ENCODE measurements around the gene FGR. TPM values are rescaled to one million over a fixed set of nuclear protein-coding genes. Genes with fewer than 3 reads are reported as not detected.

The FGR gene
- total RNA-seq, 4 donors from 2014 or later = 4.3 to 9.8 (median 5.2) TPM

DNA sequence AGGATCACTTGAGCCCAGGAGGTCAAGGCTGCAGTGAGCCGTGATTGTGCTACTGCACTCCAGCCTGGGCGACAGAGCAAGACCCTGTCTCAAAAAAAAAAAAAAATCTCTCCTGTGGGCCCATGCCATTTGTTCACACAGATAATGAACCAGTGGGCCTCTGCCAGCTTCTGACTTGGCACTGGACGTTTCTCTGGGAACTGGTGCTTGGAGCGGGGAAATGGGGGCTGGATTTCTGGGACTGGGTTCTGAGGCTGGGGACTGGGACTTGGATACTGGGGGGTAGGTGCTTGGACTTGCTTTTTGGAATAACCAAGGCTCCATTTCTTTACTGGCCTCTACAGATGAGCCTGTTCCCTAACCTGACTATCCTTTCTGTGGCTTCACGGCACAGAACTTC is 27.3 kb upstream of the FGR start:
- H3K4me3 ChIP-seq (ENCODE audit: low read depth, poor library complexity, severe bottlenecking) = no peak overlapping the region
- TF ChIP-seq, protein P1, sequence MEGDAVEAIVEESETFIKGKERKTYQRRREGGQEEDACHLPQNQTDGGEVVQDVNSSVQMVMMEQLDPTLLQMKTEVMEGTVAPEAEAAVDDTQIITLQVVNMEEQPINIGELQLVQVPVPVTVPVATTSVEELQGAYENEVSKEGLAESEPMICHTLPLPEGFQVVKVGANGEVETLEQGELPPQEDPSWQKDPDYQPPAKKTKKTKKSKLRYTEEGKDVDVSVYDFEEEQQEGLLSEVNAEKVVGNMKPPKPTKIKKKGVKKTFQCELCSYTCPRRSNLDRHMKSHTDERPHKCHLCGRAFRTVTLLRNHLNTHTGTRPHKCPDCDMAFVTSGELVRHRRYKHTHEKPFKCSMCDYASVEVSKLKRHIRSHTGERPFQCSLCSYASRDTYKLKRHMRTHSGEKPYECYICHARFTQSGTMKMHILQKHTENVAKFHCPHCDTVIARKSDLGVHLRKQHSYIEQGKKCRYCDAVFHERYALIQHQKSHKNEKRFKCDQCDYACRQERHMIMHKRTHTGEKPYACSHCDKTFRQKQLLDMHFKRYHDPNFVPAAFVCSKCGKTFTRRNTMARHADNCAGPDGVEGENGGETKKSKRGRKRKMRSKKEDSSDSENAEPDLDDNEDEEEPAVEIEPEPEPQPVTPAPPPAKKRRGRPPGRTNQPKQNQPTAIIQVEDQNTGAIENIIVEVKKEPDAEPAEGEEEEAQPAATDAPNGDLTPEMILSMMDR (IDR thresholded peaks at IDR 0.05) = no peak
- no peak for TF ChIP-seq POLR2A (IDR thresholded peaks at IDR 0.05)
- no peak for DNase-seq (ENCODE audit: low spot score in 2 of 2)
- intact Hi-C loops (cut with DNase I; ENCODE audit: low total_unique reads) = loop anchor here (10.0 kb wide), 2 partner anchors 257 to 357 kb away; no protein-coding TSS in a partner anchor
- WGBS, 2 donors = 78 to 80% methylated on average over 5 of the region's 5 CpGs

DNA sequence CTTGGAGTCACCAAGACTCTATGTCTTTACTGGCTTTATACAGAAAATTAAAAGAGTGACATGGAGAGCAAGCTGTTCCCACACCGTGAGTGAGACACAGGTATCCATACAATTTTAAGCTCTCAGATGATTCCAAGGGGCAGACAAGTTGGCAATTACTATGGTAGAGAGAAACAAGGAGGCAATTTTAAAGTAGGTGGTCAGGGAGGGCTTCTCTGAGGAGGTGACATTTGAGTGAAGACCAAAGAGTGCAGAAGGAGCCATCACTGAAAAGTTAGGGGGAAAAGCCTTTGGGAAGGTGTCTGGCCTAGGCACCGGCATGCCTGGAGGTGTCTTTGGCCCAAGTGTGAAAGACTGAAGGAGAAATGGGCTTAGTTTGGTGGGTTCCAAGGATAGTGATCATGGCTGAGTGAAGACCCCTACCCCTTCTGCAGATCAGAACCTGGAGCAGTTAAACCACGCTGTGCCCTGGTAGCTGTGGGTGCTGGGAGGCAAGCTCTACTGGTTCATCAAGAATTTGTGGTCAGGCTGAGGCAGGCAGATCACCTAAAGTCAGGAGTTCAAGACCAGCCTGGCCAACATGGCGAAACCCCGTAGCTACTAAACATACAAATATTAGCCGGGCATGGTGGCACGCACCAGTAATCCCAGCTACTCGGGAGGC is 26.6 kb upstream of the FGR start:
- intact Hi-C loops (cut with DNase I; ENCODE audit: low total_unique reads) = loop anchor here (2.0 to 10.0 kb wide), 3 partner anchors 55 to 357 kb away; no protein-coding TSS in a partner anchor
- no peak overlapping the region for H3K4me3 ChIP-seq (ENCODE audit: low read depth, poor library complexity, severe bottlenecking)
- DNase-seq (ENCODE audit: low spot score in 2 of 2) = no peak
- 92 to 95% methylated on average over 8 of the region's 8 CpGs for WGBS, 2 donors
- TF ChIP-seq POLR2A (IDR thresholded peaks at IDR 0.05) = no peak
- TF ChIP-seq, protein P1 (IDR thresholded peaks at IDR 0.05) = no peak

DNA sequence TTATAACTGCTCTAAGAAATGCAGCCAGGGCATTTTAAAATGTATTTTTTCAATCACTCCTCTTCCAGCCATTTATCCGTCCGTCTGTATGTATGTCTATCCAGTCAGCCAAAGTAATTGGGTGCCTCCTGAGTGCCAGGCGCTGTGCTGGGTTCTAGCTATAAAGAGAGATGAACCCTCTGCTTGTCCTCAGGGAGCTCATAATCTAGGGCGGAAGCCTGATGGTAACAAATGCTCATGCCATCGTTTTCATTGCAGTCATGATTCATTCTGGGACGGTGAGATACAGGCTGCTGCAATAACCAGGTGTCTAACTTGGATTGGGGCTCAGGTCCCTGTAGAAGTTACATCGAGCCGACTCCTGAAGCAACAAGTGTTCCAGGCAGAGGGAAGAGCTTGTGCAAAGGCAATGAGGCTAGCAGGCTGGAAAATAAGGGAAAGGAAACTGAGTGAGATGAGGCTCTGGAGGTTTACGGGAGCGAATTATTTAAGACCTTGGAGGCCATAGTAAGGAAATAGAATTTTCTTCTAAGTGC is 25.4 kb upstream of the FGR start:
- intact Hi-C loops (cut with DNase I; ENCODE audit: low total_unique reads) = loop anchor here (2.0 to 10.0 kb wide), 3 partner anchors 54 to 356 kb away; no protein-coding TSS in a partner anchor

DNA sequence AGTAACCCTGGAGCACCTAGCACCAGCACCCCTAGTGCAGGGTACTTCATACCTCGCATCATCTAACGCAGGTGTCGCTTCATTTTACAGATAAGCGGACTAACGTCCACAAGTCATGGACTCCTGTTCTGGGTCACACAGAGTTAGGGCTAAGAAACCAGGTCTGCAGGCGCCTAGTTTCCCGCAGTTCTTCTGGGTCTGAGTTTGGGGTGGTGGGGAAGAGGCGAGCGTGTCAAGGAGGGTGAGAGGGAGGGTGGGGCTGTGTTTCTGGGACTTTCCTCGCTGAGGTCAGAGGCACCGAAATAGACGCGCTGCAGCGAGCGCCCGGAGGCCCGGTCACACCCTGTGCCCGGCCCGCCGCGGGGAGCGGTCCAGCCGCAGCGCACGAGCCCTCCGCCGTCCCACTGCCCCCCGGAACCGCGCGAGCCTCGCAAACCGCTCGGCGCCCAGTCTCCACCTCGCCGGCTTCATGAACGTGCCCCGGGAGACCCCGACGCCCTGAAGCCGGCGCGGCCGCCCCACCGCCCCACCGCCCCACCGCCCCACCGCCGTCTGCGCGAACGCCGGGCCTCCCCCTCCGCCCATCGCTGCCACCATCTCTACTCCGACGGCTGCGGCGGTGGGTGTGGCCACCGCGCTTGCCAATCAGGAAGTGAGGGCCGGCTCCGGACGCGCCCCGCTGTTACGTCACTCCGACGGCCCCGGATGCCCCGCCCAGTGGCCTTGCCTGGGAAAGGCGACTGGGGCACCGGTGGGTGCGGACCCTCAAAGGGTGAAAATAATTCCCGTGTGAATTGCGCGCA is 24.7 kb upstream of the FGR start:
- intact Hi-C loops (cut with DNase I; ENCODE audit: low total_unique reads) = loop anchor here (2.0 to 10.0 kb wide), 3 partner anchors 53 to 355 kb away; no protein-coding TSS in a partner anchor
- no peak overlapping the region for H3K4me3 ChIP-seq (ENCODE audit: low read depth, poor library complexity, severe bottlenecking)
- TF ChIP-seq, protein P1 (IDR thresholded peaks at IDR 0.05) = no peak
- TF ChIP-seq POLR2A (IDR thresholded peaks at IDR 0.05) = peak in 1 of 2 donors; percentile 21
- WGBS, 2 donors = 2 to 3% methylated on average over 43 to 76 of the region's 78 CpGs
- DNase-seq (ENCODE audit: low spot score in 2 of 2) = peak; percentile 91 to 99

More for the DNA sequence above, 25.4 kb upstream of the FGR start:
- 36% methylated on average over 10 of the region's 10 CpGs for WGBS, 2 donors
- H3K4me3 ChIP-seq (ENCODE audit: low read depth, poor library complexity, severe bottlenecking) = no peak overlapping the region
- DNase-seq (ENCODE audit: low spot score in 2 of 2) = no peak
- TF ChIP-seq POLR2A (IDR thresholded peaks at IDR 0.05) = no peak
- TF ChIP-seq, protein P1 (IDR thresholded peaks at IDR 0.05) = no peak

DNA sequence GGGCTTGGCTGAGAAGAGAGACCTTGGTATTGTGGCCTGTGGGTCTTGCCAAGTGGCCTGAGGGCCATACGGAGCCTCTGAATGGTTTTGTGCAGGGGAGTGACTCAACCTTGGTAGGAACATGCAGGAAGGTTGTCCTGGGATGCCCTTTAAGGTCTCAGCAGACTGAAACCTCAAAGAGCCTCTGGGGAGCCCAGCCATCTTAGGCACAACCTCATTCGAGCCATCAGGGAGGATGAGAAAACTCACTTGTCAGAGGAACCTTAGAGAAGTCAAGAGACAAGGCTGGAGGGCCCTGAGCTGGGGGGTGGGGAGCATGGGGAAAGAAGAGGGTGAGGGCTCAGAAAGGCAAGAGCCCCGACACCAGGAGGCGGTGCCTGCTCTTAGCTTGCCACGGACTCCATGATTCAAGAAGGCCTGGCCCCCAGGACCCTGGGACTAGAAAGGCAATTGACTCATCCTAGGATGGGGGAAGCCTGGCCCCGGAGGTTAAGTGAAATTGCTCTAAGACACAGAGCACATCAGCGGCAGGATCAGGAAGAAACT is 24.0 kb upstream of the FGR start:
- TF ChIP-seq, protein P1 (IDR thresholded peaks at IDR 0.05) = no peak
- no peak for TF ChIP-seq POLR2A (IDR thresholded peaks at IDR 0.05)
- no peak overlapping the region for H3K4me3 ChIP-seq (ENCODE audit: low read depth, poor library complexity, severe bottlenecking)
- intact Hi-C loops (cut with DNase I; ENCODE audit: low total_unique reads) = no loop called here
- 11 to 16% methylated on average over 7 of the region's 7 CpGs for WGBS, 2 donors
- no peak for DNase-seq (ENCODE audit: low spot score in 2 of 2)

Measured in lower leg skin (tissue), 4 donors.